Lower leg skin (tissue), 4 donors: ENCODE measurements around the gene PHLPP2. TPM values are rescaled to one million over a fixed set of nuclear protein-coding genes. Genes with fewer than 3 reads are reported as not detected.

Experiments used
- DNase-seq, 2 donors: peaks; one replicate each; pipeline ENCODE4 v3.0.0-alpha.2; 2019; ENCODE audit warnings: low spot score in 2 of 2
- H3K4me3 ChIP-seq: fragments of 200-600 bp; sonication (generic); 2 replicates; pipeline ENCODE4 v1.5.1; 2017; ENCODE audit warnings: mild to moderate bottlenecking, low read depth; ENCODE audit not compliant: poor library complexity, severe bottlenecking
- CTCF ChIP-seq, 3 donors: fragments of 450-650 bp; IDR thresholded peaks; one replicate each; pipeline ENCODE4 v1.5.1; 2016; ENCODE audit warnings: antibody characterized with exemption in 3 of 3, mild to moderate bottlenecking in 3 of 3, moderate library complexity in 2 of 3
- POLR2A ChIP-seq, 2 donors: fragments of 450-650 bp; IDR thresholded peaks; one replicate each; pipeline ENCODE4 v1.6.1; 2016 to 2017; ENCODE audit warnings: antibody characterized with exemption in 2 of 2, mild to moderate bottlenecking in 1 of 2, moderate library complexity in 1 of 2
- WGBS, 2 donors: methylation state at CpG; one replicate each; pipeline ENCODE4 v1.1.5; 2018; 5-methylcytosine and 5-hydroxymethylcytosine counted together
- intact Hi-C: fragments of 100-400 bp; cut with DNase I; formaldehyde crosslinking; loops from one replicate; pipeline ENCODE4 v1.15.0; 2023; ENCODE audit warnings: low total_unique reads
- total RNA-seq, 4 donors: library from RNA; depleted of rRNA; stranded (reverse); fragments of >200 nt; gene quantifications; one replicate each; pipeline ENCODE4 v1.1.0, GENCODE V29; 2016

Gene PHLPP2
- total RNA-seq, 4 donors from 2014 or later: 2.0 to 4.9 (median 4.1) TPM

GRCh38 chr16:71711789-71712188 lies 12.7 kb downstream of the PHLPP2 start:
- WGBS, 2 donors: 59 to 85% methylated on average over 3 of the region's 3 CpGs
- DNase-seq: no peak
- H3K4me3 ChIP-seq: no peak overlapping the region
- TF ChIP-seq POLR2A (IDR thresholded peaks at IDR 0.05) (no peak), CTCF (IDR thresholded peaks at IDR 0.05) (no peak)
- intact Hi-C loops: no loop called here

GRCh38 chr16:71709229-71709781 lies 15.2 kb downstream of the PHLPP2 start:
- DNase-seq: no peak
- no peak overlapping the region for H3K4me3 ChIP-seq
- no peak for TF ChIP-seq POLR2A (IDR thresholded peaks at IDR 0.05)
- TF ChIP-seq CTCF (IDR thresholded peaks at IDR 0.05): no peak
- 19 to 33% methylated on average over 2 of the region's 2 CpGs for WGBS, 2 donors
- intact Hi-C loops: no loop called here

GRCh38 chr16:71708696-71709095 lies 15.8 kb downstream of the PHLPP2 start:
- H3K4me3 ChIP-seq: no peak overlapping the region
- DNase-seq: no peak
- WGBS, 2 donors: 97% methylated on average over 2 of the region's 2 CpGs
- no peak for TF ChIP-seq CTCF (IDR thresholded peaks at IDR 0.05)
- no peak for TF ChIP-seq POLR2A (IDR thresholded peaks at IDR 0.05)
- intact Hi-C loops: no loop called here

GRCh38 chr16:71707199-71707598 lies 17.3 kb downstream of the PHLPP2 start:
- WGBS, 2 donors: 96 to 98% methylated on average over 7 of the region's 7 CpGs
- H3K4me3 ChIP-seq: no peak overlapping the region
- no peak for DNase-seq
- intact Hi-C loops: no loop called here
- no peak for TF ChIP-seq CTCF (IDR thresholded peaks at IDR 0.05)
- no peak for TF ChIP-seq POLR2A (IDR thresholded peaks at IDR 0.05)

- TF ChIP-seq POLR2A (IDR thresholded peaks at IDR 0.05) (no peak), CTCF (IDR thresholded peaks at IDR 0.05) (no peak)
- intact Hi-C loops: no loop called here
- DNase-seq: no peak
- no peak overlapping the region for H3K4me3 ChIP-seq
- WGBS, 2 donors: 97 to 100% methylated on average over 2 of the region's 2 CpGs
These were observed 18.5 kb downstream of the PHLPP2 start for GRCh38 chr16:71706046-71706445.

- 80 to 94% methylated on average over 1 of the region's 1 CpG for WGBS, 2 donors
- TF ChIP-seq POLR2A (IDR thresholded peaks at IDR 0.05) (no peak), CTCF (IDR thresholded peaks at IDR 0.05) (no peak)
These were observed 21.2 kb downstream of the PHLPP2 start for GRCh38 chr16:71703333-71703732.

More at GRCh38 chr16:71703333-71703732, 21.2 kb downstream of the PHLPP2 start:
- no peak for DNase-seq
- H3K4me3 ChIP-seq: no peak overlapping the region
- intact Hi-C loops: no loop called here
